ENCODE measurements around the gene LRRC41. TPM values are rescaled to one million over a fixed set of nuclear protein-coding genes. Genes with fewer than 3 reads are reported as not detected.

Gene LRRC41
- total and polyA plus RNA-seq, 2 of the 13 experiments (the other 11 are each of a cell fraction or from before 2014, with no cell fraction given): 48.1 to 53.6 TPM

DNA sequence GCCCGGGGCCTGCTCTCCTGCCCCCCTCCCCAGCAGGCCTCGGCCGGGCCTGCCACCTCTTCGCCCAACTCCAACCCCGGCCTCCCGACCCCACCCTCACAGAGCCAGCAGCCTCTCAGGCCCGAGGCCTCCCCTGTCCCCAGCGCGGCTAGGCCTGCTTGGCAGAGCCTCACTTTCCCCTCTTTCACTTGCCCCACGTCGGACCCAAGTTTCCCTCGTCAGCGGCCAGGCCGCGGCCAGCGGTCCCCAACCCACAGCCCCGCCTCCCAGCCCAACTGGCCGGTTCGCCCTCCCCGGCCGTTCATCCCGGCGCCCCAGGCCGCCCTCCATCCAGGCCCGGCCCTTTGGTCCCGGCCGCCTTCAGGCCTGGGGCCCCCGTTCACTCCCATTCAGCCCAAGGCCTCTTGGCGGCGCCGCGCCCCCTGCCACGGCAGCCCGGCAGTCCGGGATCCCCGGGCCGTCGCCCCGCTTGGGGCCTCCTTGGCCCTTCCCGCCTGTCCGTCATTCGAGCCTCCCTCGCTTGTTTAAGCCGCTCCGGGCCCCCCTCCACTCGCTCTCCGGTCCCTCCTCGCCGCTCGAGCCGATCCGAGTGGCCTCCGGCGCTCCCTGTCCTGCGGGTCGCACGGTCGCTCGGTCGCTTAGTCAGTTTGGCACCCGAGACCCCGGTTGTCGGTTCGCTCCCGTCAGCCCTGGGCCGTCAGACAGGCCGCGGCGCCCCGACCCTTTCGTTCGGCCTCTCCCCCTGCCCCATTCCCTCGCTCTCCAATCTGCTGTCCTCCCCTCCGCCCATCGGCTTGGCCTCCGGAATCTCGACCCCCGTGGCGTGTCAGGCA lies 1.4 kb downstream of the LRRC41 start (continued):
- TF ChIP-seq, protein P1, sequence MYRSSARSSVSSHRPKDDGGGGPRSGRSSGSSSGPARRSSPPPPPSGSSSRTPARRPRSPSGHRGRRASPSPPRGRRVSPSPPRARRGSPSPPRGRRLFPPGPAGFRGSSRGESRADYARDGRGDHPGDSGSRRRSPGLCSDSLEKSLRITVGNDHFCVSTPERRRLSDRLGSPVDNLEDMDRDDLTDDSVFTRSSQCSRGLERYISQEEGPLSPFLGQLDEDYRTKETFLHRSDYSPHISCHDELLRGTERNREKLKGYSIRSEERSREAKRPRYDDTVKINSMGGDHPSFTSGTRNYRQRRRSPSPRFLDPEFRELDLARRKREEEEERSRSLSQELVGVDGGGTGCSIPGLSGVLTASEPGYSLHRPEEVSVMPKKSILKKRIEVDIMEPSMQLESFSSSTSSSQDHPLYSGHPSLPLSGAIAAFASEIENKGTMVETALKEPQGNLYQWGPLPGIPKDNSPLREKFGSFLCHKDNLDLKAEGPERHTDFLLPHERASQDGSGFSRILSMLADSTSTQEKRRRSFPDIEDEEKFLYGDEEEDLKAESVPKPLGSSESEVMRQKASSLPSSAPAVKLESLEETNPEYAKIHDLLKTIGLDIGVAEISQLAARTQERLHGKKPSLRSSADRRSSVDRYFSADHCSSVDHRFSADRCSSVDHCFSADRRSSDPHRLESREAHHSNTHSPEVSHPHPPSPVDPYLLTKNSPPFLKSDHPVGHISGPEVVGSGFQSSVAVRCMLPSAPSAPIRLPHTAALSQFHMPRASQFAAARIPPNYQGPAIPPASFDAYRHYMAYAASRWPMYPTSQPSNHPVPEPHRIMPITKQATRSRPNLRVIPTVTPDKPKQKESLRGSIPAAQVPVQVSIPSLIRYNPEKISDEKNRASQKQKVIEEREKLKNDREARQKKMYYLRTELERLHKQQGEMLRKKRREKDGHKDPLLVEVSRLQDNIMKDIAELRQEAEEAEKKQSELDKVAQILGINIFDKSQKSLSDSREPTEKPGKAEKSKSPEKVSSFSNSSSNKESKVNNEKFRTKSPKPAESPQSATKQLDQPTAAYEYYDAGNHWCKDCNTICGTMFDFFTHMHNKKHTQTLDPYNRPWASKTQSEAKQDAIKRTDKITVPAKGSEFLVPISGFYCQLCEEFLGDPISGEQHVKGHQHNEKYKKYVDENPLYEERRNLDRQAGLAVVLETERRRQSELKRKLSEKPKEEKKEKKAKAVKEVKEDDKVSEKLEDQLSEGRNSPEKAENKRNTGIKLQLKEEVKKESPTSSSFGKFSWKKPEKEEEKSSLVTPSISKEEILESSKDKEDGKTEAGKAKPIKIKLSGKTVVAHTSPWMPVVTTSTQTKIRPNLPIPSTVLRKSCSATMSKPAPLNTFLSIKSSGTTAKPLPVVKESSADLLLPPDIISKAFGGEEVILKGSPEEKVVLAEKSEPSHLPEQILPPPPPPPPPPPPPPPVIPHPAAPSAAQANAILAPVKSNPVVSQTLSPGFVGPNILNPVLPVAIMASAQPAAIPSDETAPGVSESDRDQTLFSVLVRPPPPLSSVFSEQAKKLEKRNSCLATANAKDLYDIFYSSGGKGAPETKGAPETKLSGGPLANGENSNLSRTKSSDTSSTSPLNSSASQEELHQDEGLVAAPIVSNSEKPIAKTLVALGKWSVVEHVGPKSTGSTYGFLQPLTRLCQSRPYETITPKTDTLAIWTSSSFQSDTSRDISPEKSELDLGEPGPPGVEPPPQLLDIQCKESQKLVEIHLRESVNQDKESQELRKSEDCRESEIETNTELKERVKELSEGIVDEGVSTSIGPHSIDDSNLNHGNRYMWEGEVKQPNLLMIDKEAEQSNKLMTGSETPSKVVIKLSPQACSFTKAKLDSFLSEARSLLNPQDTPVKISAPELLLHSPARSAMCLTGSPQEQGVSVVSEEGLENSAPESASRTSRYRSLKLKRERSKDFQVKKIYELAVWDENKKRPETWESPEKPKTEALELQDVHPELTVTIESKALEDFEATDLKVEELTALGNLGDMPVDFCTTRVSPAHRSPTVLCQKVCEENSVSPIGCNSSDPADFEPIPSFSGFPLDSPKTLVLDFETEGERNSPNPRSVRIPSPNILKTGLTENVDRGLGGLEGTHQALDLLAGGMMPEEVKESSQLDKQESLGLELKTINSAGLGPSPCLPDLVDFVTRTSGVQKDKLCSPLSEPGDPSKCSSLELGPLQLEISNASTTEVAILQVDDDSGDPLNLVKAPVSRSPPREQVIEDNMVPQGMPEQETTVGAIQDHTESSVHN (CRISPR knock-in tag; IDR thresholded peaks at IDR 0.05): no peak
- peak; percentile 1 for TF ChIP-seq CBX1 (IDR thresholded peaks at IDR 0.05; ENCODE audit: low read depth)
- no peak for TF ChIP-seq ZNF775 (CRISPR knock-in tag; IDR thresholded peaks at IDR 0.05; ENCODE audit: borderline replicate concordance)
- no peak; the same call in 1 of the 2 replicates for TF ChIP-seq NFKBIZ (CRISPR knock-in tag; IDR thresholded peaks at IDR 0.05)
- TF ChIP-seq TMF1 (CRISPR knock-in tag; IDR thresholded peaks at IDR 0.05; ENCODE audit: low read depth): no peak
- no peak for TF ChIP-seq ZEB1 (IDR thresholded peaks at IDR 0.05; ENCODE audit: insufficient replicate concordance, low read depth)
- no peak for TF ChIP-seq ONECUT2 (CRISPR knock-in tag; IDR thresholded peaks at IDR 0.05)
- TF ChIP-seq, protein P2, sequence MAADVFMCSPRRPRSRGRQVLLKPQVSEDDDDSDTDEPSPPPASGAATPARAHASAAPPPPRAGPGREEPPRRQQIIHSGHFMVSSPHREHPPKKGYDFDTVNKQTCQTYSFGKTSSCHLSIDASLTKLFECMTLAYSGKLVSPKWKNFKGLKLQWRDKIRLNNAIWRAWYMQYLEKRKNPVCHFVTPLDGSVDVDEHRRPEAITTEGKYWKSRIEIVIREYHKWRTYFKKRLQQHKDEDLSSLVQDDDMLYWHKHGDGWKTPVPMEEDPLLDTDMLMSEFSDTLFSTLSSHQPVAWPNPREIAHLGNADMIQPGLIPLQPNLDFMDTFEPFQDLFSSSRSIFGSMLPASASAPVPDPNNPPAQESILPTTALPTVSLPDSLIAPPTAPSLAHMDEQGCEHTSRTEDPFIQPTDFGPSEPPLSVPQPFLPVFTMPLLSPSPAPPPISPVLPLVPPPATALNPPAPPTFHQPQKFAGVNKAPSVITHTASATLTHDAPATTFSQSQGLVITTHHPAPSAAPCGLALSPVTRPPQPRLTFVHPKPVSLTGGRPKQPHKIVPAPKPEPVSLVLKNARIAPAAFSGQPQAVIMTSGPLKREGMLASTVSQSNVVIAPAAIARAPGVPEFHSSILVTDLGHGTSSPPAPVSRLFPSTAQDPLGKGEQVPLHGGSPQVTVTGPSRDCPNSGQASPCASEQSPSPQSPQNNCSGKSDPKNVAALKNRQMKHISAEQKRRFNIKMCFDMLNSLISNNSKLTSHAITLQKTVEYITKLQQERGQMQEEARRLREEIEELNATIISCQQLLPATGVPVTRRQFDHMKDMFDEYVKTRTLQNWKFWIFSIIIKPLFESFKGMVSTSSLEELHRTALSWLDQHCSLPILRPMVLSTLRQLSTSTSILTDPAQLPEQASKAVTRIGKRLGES (CRISPR knock-in tag; IDR thresholded peaks at IDR 0.05; ENCODE audit: borderline replicate concordance): no peak
- TF ChIP-seq, protein P3, sequence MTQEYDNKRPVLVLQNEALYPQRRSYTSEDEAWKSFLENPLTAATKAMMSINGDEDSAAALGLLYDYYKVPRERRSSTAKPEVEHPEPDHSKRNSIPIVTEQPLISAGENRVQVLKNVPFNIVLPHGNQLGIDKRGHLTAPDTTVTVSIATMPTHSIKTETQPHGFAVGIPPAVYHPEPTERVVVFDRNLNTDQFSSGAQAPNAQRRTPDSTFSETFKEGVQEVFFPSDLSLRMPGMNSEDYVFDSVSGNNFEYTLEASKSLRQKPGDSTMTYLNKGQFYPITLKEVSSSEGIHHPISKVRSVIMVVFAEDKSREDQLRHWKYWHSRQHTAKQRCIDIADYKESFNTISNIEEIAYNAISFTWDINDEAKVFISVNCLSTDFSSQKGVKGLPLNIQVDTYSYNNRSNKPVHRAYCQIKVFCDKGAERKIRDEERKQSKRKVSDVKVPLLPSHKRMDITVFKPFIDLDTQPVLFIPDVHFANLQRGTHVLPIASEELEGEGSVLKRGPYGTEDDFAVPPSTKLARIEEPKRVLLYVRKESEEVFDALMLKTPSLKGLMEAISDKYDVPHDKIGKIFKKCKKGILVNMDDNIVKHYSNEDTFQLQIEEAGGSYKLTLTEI (CRISPR knock-in tag; conservative IDR thresholded peaks at IDR 0.05): no peak
- no peak; the same call in 1 of the 2 replicates for TF ChIP-seq RORA (CRISPR knock-in tag; IDR thresholded peaks at IDR 0.05)
- TF ChIP-seq, protein P4, sequence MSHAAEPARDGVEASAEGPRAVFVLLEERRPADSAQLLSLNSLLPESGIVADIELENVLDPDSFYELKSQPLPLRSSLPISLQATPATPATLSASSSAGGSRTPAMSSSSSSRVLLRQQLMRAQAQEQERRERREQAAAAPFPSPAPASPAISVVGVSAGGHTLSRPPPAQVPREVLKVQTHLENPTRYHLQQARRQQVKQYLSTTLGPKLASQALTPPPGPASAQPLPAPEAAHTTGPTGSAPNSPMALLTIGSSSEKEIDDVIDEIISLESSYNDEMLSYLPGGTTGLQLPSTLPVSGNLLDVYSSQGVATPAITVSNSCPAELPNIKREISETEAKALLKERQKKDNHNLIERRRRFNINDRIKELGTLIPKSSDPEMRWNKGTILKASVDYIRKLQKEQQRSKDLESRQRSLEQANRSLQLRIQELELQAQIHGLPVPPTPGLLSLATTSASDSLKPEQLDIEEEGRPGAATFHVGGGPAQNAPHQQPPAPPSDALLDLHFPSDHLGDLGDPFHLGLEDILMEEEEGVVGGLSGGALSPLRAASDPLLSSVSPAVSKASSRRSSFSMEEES (CRISPR knock-in tag; IDR thresholded peaks at IDR 0.05): no peak
